GM06990 (cell line): ENCODE results near the gene OR10S1.

ENCODE experiments used
- DNase-seq: peaks from one replicate; pipeline ENCODE4 v3.0.0-alpha.2; 2011; ENCODE audit not compliant: insufficient read length; ENCODE audit errors: extremely low read depth
- H3K27me3 ChIP-seq: replicated peaks from 2 replicates; pipeline ENCODE4 v1.6.0; 2011; ENCODE audit warnings: low read length; ENCODE audit not compliant: control insufficient read depth, insufficient read depth
- H3K36me3 ChIP-seq: 2 replicates; pipeline ENCODE4 v1.5.1; 2011; ENCODE audit warnings: low read length; ENCODE audit not compliant: control insufficient read depth, insufficient read depth
- H3K4me3 ChIP-seq: replicated peaks from 2 replicates; pipeline ENCODE4 v1.5.1; 2011; ENCODE audit warnings: low read depth, mild to moderate bottlenecking, control low read depth, low read length
- TF ChIP-seq, protein P1 (sequence below): IDR thresholded peaks from 2 replicates; pipeline ENCODE4 v1.5.1; 2011; ENCODE audit warnings: low read length, control low read depth, mild to moderate bottlenecking, inconsistent platforms; ENCODE audit not compliant: insufficient read depth, poor library complexity, severe bottlenecking

Gene OR10S1

DNA sequence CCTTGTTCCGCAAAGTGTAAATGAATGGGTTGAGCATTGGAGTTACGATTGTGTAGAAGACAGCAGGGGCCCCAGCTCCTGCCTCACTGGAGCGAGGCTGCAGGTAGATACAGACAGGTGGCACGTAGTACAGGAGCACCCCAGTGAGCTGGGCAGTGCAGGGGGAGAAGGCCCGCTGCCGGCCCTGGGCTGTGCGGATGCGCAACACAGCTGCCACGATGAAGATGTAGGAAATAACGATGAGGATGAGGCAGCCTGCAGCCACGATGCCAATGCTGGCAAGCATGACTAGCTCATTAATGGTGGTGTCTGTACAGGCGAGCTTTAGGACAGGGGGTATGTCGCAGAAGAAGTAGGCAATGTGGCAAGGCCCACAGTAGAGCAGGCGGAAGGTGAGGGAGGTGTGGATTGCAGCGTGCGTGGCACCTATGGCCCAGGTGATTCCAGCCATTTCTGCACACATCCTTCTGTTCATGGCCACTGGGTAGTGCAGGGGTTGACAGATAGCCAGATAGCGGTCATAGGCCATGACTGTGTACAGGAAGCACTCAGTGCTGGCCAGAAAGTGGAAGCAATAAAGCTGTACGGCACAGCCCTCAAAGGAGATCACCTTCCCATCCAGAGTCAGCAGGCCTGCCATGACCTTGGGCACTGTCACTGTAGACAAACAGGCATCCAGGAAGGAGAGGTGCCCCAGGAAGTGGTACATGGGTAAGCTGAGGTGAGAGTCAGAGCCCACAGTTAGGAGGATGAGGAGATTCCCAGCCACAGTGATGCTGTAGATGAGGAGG, 616 bp downstream of the OR10S1 start:
- TF ChIP-seq, protein P1, sequence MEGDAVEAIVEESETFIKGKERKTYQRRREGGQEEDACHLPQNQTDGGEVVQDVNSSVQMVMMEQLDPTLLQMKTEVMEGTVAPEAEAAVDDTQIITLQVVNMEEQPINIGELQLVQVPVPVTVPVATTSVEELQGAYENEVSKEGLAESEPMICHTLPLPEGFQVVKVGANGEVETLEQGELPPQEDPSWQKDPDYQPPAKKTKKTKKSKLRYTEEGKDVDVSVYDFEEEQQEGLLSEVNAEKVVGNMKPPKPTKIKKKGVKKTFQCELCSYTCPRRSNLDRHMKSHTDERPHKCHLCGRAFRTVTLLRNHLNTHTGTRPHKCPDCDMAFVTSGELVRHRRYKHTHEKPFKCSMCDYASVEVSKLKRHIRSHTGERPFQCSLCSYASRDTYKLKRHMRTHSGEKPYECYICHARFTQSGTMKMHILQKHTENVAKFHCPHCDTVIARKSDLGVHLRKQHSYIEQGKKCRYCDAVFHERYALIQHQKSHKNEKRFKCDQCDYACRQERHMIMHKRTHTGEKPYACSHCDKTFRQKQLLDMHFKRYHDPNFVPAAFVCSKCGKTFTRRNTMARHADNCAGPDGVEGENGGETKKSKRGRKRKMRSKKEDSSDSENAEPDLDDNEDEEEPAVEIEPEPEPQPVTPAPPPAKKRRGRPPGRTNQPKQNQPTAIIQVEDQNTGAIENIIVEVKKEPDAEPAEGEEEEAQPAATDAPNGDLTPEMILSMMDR = no peak
- DNase-seq = no peak

DNA sequence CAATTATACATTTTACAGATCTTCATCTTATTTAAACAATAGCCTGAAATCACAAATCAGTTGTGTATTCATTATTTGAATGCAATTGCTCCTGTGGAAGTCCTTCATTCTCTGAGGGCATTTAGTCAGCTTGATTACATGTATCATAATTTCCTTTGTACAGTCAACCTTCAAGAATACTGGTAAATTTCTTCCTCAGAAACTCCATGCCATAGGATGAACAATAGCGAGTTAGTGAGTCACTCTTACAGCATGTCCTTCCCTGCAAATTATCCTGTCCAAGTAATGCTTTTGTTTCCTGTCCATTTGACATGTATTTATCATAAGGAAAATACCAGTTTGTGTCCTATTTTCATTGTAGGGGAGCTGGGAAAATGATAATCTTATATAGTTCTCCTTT, 3.8 kb downstream of the OR10S1 start:
- Histone ChIP-seq H3K36me3 (no peaks in the 10 kb centered on the region), H3K4me3 (no peak overlapping the region), H3K27me3 (no peaks in the 10 kb centered on the region; the same call in 1 of the 2 replicates)
- TF ChIP-seq, protein P1 = no peak
- no peak for DNase-seq

More for the DNA sequence above, 616 bp downstream of the OR10S1 start:
- no peaks in the 10 kb centered on the region for H3K36me3 ChIP-seq
- no peak overlapping the region for H3K4me3 ChIP-seq
- H3K27me3 ChIP-seq = no peaks in the 10 kb centered on the region; the same call in 1 of the 2 replicates

DNA sequence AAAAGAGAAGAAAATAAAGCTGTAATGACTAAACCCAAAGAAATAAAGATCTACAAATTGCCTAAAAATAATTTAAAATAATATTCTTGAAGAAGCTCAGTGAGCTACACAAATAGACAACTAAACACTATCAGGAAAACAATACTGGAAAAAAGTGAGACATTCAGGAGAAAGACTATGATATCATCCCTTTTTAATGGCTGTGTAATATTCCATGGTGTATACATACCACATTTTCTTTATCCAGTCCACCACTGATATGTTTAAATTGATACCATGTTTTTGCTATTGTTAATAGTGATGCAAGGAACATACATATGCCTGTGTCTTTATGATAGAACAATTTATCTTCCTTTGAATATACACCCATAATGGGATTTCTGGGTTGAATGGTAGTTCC, 20.8 kb downstream of the OR10S1 start:
- DNase-seq = no peak
- no peak overlapping the region for H3K4me3 ChIP-seq
- TF ChIP-seq, protein P1 = no peak
- no peaks in the 10 kb centered on the region for H3K27me3 ChIP-seq
- no peaks in the 10 kb centered on the region for H3K36me3 ChIP-seq

DNA sequence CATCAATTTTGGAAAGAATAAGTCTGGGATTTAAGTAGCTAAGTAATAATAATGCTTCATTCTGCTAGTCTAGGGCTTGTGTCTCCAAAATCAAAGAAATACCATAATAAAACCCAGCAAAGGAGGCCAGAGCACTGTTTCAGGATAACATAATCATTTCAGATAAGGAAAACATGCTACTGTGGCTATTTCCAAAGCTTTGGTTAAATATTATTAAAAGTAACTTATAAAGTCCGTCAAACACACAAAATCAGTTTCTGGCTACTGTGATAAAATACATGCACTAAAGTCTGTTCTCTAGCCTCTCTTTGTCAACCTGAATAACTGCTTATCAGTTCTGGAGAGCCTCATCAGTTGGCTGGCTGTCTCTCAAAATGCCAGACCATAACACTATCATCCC, 32.4 kb downstream of the OR10S1 start:
- DNase-seq = no peak
- H3K4me3 ChIP-seq = no peak overlapping the region
- H3K27me3 ChIP-seq = no peaks in the 10 kb centered on the region
- TF ChIP-seq, protein P1 = no peak
- H3K36me3 ChIP-seq = no peaks in the 10 kb centered on the region

DNA sequence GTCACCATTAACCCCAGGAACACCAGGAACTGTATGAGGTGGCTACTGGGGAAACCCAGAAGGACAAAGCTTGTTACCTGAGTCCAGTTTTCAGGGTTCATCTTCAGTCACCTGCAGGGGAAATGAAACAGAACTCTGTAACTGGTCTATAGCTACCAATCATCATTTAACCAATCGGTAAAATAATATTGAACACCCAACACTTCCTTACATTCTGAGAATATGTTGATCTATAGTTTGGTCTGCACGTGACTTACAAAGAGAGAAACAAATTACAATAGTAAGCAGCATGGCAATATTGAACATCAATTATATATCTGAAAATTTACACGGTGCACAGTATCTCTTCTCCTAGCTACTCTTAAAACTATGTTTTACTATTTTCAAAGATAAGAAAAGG, 33.8 kb downstream of the OR10S1 start, which contains the start of gene OR6T1:
TSS of gene OR6T1 (minus strand) at position 101 of the 400 bp plus-strand sequence. CDS start at position 101, 0 bp downstream.
- TF ChIP-seq, protein P1 = no peak
- no peak for DNase-seq

More for the DNA sequence above, 33.8 kb downstream of the OR10S1 start, which contains the start of gene OR6T1:
- H3K36me3 ChIP-seq = no peaks in the 10 kb centered on the region
- no peak within 1 kb of the TSS for H3K4me3 ChIP-seq
- H3K27me3 ChIP-seq = no peaks in the 10 kb centered on the region; the same call in 1 of the 2 replicates
